Panc1 (cell line): ENCODE data around the gene GLB1L2. TPM values are rescaled to one million over a fixed set of nuclear protein-coding genes. Genes with fewer than 3 reads are reported as not detected.

Experiments used
- ATAC-seq: fragments of 200-7000 bp; cut with Tn5 transposase; 2 replicates; pipeline ENCODE4 v1.9.1; 2020; ENCODE audit warnings: mild to moderate bottlenecking, moderate library complexity
- BruUV-seq: library from RNA; stranded (reverse); fragments of 400-500 nt; replicated peaks from 2 replicates; lab custom pipeline; 2021; lab: Mats Ljungman, UMichigan
- CTCF ChIA-PET: fragments of 300-600 bp; sonication (Branson Sonifier 250); formaldehyde crosslinking; loops from one replicate; lab custom pipeline; 2022; ENCODE audit warnings: antibody characterized with exemption; lab: Charles Lee
- POLR2A ChIA-PET: fragments of 300-600 bp; sonication (Branson Sonifier 250); formaldehyde crosslinking; loops from one replicate; lab custom pipeline; 2022; ENCODE audit warnings: antibody characterized with exemption; lab: Charles Lee
- DNase-seq: peaks from one replicate; pipeline ENCODE4 v3.0.0-alpha.2; 2010; ENCODE audit warnings: low read depth, low spot score
- H3K27ac ChIP-seq: 2 replicates; pipeline ENCODE4 v1.5.1; 2011; ENCODE audit warnings: mild to moderate bottlenecking, low read length, inconsistent platforms
- H3K27me3 ChIP-seq: fragments of 200-500 bp; sonication (Bioruptor generic); 2 replicates; pipeline ENCODE4 v1.6.0; 2014; ENCODE audit warnings: low read length, inconsistent platforms; ENCODE audit not compliant: control insufficient read depth, insufficient read depth
- H3K36me3 ChIP-seq: fragments of 200-500 bp; sonication (Bioruptor generic); 2 replicates; pipeline ENCODE4 v1.5.1; 2014; ENCODE audit warnings: inconsistent platforms, mild to moderate bottlenecking, low read length, moderate library complexity; ENCODE audit not compliant: control insufficient read depth, insufficient read depth
- H3K4me1 ChIP-seq: 2 replicates; pipeline ENCODE4 v1.5.1; 2011; ENCODE audit warnings: inconsistent platforms, mild to moderate bottlenecking, low read length, moderate library complexity; ENCODE audit not compliant: control insufficient read depth, insufficient read depth
- H3K4me3 ChIP-seq, 2 experiments: 2 replicates each; pipeline ENCODE4 v1.5.1; 2011 to 2012; ENCODE audit warnings: low read depth in 2 of 2, low read length in 2 of 2, mild to moderate bottlenecking in 2 of 2, inconsistent platforms in 1 of 2, moderate library complexity in 1 of 2
- H3K9me3 ChIP-seq: fragments of 200-500 bp; sonication (Bioruptor generic); 2 replicates; pipeline ENCODE4 v1.5.1; 2014; ENCODE audit warnings: low read depth, mild to moderate bottlenecking, inconsistent platforms, low read length, moderate library complexity; ENCODE audit not compliant: control insufficient read depth, insufficient read depth
- POLR2AphosphoS5 ChIP-seq: IDR thresholded peaks from 2 replicates; pipeline ENCODE4 v1.6.1; 2012; ENCODE audit warnings: mild to moderate bottlenecking, low read depth, low read length, moderate library complexity
- REST ChIP-seq, 2 experiments: IDR thresholded peaks; 2 replicates each; pipeline ENCODE4 v1.6.1; 2011 to 2012; ENCODE audit warnings: low read depth in 2 of 2, control low read depth in 1 of 2, low read length in 1 of 2, mild to moderate bottlenecking in 1 of 2, moderate library complexity in 1 of 2; ENCODE audit not compliant: insufficient read depth in 1 of 2
- SIN3A ChIP-seq: IDR thresholded peaks from 2 replicates; pipeline ENCODE4 v1.6.1; 2012; ENCODE audit warnings: low read depth, mild to moderate bottlenecking, low read length, moderate library complexity, borderline replicate concordance; ENCODE audit not compliant: insufficient read depth
- TCF7L2 ChIP-seq: IDR thresholded peaks from 2 replicates; pipeline ENCODE4 v1.6.1; 2011; ENCODE audit warnings: mild to moderate bottlenecking, low read depth, low read length, inconsistent platforms
- in situ Hi-C: cut with HindIII; loops from 2 replicates; pipeline ENCODE4 v1.10.0; 2016; ENCODE audit warnings: low sequenced_read_pairs, low pct_unique_long_range_greater_than_20kb
- intact Hi-C: fragments of 100-400 bp; cut with micrococcal nuclease; formaldehyde crosslinking; loops from one replicate; pipeline ENCODE4 v1.10.0; 2022; ENCODE audit not compliant: unreplicated experiment
- total RNA-seq: library from RNA; stranded (reverse); gene quantifications from one replicate; pipeline ENCODE4 v1.2.1, GENCODE V29; 2021; ENCODE audit not compliant: unreplicated experiment
- TF ChIP-seq, protein P1 (sequence below): fragments of 450-650 bp; IDR thresholded peaks from 2 replicates; pipeline ENCODE4 v1.5.1; 2017; ENCODE audit warnings: mild to moderate bottlenecking

The GLB1L2 gene
- total RNA-seq, 1 experiment from 2014 or later = 10.4 TPM

GRCh38 chr11:134397304-134398078, 65.7 kb downstream of the GLB1L2 start:
- POLR2A ChIA-PET = no interaction called here
- intact Hi-C loops (no loop called here), in situ Hi-C loops (no loop called here)
- Histone ChIP-seq H3K27ac (no peak overlapping the region), H3K4me3 (no peak overlapping the region), H3K9me3 (no peaks in the 10 kb centered on the region), H3K4me1 (no peaks in the 10 kb centered on the region), H3K36me3 (no peaks in the 10 kb centered on the region), H3K27me3 (peaks cover 4% of the 10 kb centered on the region)
- DNase-seq = no peak
- CTCF ChIA-PET = no interaction called here
- ATAC-seq = no peak
- TF ChIP-seq REST (IDR thresholded peaks at IDR 0.05; ENCODE audit: insufficient read depth in 1 of 2, low read depth in 2 of 2, low read length in 1 of 2) = no peak
- no peak for TF ChIP-seq SIN3A
- TF ChIP-seq, protein P1, sequence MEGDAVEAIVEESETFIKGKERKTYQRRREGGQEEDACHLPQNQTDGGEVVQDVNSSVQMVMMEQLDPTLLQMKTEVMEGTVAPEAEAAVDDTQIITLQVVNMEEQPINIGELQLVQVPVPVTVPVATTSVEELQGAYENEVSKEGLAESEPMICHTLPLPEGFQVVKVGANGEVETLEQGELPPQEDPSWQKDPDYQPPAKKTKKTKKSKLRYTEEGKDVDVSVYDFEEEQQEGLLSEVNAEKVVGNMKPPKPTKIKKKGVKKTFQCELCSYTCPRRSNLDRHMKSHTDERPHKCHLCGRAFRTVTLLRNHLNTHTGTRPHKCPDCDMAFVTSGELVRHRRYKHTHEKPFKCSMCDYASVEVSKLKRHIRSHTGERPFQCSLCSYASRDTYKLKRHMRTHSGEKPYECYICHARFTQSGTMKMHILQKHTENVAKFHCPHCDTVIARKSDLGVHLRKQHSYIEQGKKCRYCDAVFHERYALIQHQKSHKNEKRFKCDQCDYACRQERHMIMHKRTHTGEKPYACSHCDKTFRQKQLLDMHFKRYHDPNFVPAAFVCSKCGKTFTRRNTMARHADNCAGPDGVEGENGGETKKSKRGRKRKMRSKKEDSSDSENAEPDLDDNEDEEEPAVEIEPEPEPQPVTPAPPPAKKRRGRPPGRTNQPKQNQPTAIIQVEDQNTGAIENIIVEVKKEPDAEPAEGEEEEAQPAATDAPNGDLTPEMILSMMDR = no peak
- no peak for TF ChIP-seq POLR2AphosphoS5
- no peak for TF ChIP-seq TCF7L2
- BruUV-seq = no TSS peak

DNA sequence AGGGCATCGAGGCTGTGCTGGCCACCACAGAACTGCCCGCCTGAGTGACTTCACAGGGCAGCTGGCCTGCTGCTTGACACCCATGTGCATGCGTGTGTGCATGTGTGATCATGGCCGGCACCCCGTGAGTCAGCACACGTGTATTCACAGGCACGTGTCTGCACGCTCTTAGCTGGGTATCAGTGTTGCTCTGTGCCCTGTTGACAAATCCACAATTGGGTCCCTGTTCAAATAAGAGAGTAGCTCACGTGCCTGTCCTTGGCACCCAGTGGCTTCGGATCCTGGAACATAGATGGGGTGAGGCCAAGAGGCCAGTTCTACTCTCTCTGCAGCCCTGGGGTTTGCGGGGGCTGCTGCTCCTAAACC, 66.3 kb downstream of the GLB1L2 start:
- CTCF ChIA-PET = no interaction called here
- TF ChIP-seq POLR2AphosphoS5 = no peak
- TF ChIP-seq, protein P1 = no peak
- TF ChIP-seq SIN3A = no peak
- no peak for TF ChIP-seq TCF7L2
- no peak for TF ChIP-seq REST (IDR thresholded peaks at IDR 0.05; ENCODE audit: insufficient read depth in 1 of 2, low read depth in 2 of 2, low read length in 1 of 2)

More for the DNA sequence above, 66.3 kb downstream of the GLB1L2 start:
- ATAC-seq (no peak), DNase-seq (no peak)
- H3K4me1 ChIP-seq = no peaks in the 10 kb centered on the region
- intact Hi-C loops (no loop called here), in situ Hi-C loops (no loop called here)
- POLR2A ChIA-PET = no interaction called here
- H3K27me3 ChIP-seq = peaks cover 4% of the 10 kb centered on the region
- BruUV-seq = no TSS peak
- H3K9me3 ChIP-seq = no peaks in the 10 kb centered on the region
- no peaks in the 10 kb centered on the region for H3K36me3 ChIP-seq
- no peak overlapping the region for H3K4me3 ChIP-seq
- no peak overlapping the region for H3K27ac ChIP-seq
